Stimulated activated CD8-positive, alpha-beta memory T cell treated with anti-CD3 and anti-CD28 coated beads, Interleukin-12 subunit alpha, Interleukin-12 subunit beta, amount 100 ng/mL, for 24 hours (primary cell): ENCODE data around the gene LBH.

Source experiments
- DNase-seq: peaks from one replicate; pipeline ENCODE4 v3.0.0-alpha.2; 2020; ENCODE audit errors: extremely low read depth

Gene LBH

DNA sequence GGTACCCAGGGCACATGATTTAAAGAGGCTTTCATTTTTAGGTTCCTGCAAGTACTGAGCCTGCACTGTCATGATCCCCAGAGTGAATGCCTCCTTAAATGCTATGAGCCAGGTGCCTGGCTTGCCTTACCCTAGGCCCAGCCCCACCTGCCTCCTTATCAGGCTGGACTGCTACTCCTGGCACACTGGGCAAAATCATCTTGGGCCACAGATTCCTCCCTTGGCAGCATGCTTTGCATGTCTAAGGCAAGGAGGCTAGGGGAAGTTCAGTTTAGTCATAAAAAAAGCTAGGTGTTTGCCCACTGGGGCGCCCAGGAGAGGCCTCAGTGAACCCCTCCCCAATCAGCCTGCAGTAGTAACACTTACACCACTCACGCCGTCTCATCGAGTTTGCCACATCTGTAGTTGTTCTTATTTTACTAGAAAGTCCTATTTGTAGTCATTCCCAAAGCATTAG lies 45.1 kb downstream of the LBH start:
- no peak for DNase-seq

DNA sequence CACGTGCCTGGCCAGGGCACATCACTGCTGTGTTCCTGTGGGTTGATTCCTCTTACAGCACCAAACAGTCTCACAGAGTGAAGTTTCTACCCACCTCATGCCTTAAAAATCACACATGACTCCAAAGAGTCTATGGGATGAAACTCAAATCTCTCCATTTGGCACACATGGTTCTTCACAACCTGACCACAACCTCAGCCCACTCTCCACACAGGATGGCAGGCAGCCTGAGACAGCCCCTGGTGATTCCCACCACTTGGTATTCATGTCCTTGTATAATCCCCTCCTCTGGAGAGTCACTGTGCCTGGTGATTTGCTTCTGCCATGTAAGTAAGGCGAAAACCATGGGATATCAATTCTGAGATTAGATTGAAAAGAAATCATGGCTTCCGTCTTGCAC lies 46.2 kb downstream of the LBH start:
- no peak for DNase-seq

GRCh38 chr2:30278419-30278818 lies 47.1 kb downstream of the LBH start:
- DNase-seq, result no peak

- DNase-seq, result no peak
These were observed 49.5 kb downstream of the LBH start for GRCh38 chr2:30280596-30281434.

- DNase-seq, result no peak
These were observed 50.7 kb downstream of the LBH start for GRCh38 chr2:30282081-30282480.

GRCh38 chr2:30282721-30283120 lies 51.4 kb downstream of the LBH start:
- DNase-seq, result no peak

- no peak for DNase-seq
These were observed 52.7 kb downstream of the LBH start for GRCh38 chr2:30283931-30284565.

DNA sequence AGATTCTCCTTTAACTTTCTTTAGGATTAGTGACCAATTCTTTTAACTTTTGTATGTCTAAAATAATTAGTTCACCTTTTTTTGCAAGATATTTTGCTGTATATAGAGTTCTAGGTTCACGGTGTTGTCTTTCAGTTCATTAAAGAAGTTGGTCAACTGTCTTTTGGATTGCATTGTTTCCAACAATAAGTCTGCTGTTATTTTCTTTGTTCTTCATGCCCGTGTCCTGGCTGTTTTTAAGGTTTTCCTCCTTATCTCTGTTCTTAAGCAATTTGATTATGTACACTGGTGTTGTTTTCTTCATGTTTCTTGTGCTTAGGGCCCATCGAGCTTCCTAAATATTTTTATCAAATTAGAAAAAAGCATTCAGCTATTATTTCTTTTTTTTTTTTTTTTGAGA lies 54.4 kb downstream of the LBH start:
- DNase-seq, result no peak

GRCh38 chr2:30287190-30287840 lies 56.0 kb downstream of the LBH start:
- no peak for DNase-seq

DNA sequence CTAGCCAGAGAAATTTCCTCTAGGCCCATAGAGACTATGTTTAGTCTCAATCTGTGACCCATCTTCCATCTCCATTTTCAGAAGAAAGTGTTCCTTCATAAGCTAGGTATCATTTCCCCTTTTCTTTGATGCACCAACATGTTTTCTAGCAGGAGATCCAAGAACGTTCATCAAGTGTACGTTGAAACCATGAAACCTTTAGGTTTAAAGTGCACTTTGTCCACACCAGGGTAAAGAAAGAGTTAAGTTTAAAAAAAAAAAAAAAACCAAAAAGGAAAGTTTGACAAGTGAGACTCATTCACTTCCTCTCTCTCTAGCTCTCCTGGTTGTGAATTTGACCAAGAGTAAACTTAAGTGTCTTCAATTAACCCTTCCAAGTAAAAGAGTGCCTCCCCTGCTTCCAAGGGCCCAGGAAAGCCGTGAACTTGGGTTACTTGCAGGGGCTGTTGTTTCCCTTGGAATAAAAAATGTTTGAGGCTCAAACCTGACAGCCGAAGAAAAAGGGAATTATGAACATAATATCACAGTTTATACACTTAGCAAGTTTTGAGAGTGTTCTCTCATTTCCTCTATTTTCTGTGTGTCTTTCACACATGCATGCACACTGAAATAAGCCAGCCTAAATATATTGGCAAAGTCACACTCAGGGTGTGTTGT lies 56.7 kb downstream of the LBH start:
- no peak for DNase-seq

DNA sequence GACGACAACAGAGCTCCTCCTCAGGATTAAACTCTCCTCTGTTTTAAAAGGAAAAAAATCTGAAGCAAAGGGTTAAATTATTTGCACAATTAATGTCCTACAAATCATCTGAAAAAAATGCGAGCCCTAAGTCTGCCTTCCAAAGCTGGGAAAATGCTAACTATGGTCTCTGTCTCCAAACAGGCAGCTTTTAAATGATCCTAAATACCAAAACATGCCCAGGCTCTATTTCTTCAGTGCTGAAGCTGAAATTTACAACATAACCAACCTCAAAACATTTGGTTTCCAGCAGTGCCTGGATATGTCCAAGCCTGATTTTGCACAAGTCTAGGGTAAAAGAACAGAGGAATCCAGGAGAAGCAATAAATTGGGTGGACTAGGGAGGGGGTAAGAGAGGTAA lies 57.2 kb downstream of the LBH start:
- DNase-seq, result no peak

DNA sequence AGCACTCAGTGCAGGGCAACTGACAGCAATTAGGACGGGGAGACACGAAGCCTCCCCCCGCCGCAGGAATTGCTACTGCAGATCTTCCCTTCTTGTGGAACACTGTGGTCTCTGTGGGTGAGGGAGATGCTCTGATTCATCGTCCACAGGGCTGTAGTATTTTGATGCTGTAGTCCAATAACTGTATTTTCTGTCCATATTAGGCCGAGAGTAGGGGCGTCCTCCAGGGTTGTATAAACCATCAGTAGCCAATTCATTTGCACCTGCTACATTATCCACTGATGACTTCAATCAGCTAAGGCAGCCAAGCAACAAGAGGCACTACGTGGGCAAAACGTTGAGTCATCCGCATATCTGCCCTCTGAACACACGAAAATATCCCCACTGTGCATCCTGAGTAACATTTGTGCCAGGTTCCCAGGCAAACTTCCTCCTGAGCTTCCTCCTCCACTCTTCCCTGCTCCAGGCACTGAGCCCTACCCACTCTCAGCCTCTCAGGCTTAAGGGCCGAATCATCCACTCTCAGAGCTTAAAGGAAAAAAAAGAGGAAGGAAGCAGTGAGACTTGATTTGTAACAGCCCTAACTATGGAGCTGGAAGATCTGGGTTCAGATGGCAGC lies 62.1 kb downstream of the LBH start:
- no peak for DNase-seq

GRCh38 chr2:30294133-30294532 lies 62.8 kb downstream of the LBH start:
- no peak for DNase-seq

DNA sequence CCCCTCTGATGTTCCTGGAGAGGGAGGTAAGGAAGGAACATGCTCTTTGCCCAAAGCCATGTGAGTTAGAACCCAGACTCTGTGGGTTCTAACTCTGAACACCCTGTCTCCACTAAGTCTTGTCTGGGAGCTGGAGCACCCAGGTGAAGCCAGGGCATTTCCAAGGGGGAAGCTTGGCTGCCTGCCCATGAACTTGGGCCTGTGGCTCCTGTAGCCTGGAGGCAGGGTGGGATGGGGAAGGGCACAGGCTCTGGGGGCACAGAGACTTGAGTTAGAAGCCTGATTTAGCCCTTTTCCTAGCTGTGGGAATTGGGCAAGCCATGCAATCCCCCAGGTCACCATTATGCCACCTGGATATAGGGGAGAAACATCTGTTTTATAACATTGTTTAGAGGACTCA lies 65.2 kb downstream of the LBH start:
- no peak for DNase-seq

- DNase-seq, result no peak
These were observed 67.0 kb downstream of the LBH start for GRCh38 chr2:30298302-30298701.

GRCh38 chr2:30300122-30300455 lies 68.8 kb downstream of the LBH start:
- DNase-seq, result no peak

GRCh38 chr2:30300456-30301221 lies 69.3 kb downstream of the LBH start:
- DNase-seq, result no peak

GRCh38 chr2:30301551-30301950 lies 70.2 kb downstream of the LBH start:
- no peak for DNase-seq

DNA sequence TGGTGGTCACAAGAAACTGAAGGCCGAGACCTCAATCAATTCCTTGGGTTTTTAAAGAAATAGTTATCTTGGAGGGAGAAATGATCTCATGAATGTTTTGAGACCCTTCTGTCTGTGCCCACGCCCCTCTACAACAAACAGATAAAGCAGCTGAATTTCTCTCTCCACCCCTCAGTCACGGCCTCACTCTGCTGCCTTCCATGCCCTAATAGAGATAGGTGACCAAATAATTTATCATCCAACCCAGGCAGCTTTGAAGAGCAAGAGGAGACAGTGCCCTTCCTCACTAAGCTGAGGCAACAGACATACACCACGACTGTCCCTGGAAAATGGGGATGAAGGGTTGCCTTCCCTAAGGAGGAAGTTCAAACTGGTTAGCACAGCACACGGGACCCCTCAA lies 71.2 kb downstream of the LBH start:
- no peak for DNase-seq

DNA sequence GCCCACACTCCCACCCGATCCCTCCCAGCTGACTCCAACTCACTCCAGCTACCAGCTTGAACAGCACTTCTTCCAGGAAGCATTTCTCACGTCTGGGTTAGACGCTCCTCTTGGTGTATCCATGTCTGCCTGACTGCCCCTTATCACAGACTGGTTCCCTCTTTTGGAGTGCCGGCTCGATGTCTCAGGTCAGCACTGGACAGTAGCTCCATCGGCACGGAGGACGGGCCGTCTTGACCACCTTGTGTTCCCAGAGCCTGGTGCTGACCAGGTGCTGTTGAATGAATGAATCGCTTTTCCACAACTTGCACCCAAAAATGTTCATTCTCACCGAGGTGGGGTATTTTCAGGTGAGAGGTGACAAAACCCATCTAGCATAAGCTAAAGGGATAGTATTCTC lies 71.8 kb downstream of the LBH start:
- no peak for DNase-seq

DNA sequence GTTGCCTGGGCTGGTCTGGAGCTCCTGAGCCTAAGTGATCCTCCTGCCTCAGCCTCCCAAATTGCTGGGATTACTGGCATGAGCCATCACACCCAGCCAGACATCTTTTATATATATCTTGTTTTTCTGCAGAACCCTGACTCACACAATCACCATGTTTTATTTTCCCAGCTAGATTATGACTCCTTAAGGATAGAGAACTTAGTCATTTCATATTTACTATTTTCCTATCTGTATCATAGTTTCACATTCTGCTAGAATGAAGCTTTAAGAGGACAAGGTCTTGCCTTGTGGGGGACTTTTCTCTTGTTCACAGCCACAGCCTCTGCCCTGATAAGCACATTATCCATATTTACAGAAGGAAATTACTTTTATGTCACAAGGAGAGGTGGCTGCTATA lies 73.9 kb downstream of the LBH start:
- DNase-seq, result no peak
